IMR-90 (cell line): Measurements from ENCODE around the gene ABHD2. TPM values are rescaled to one million over a fixed set of nuclear protein-coding genes. Genes with fewer than 3 reads are reported as not detected.

Experiments used
- ATAC-seq: fragments of 200-7000 bp; cut with Tn5 transposase; 2 replicates; pipeline ENCODE4 v1.9.1; 2020; ENCODE audit warnings: low read depth, mild to moderate bottlenecking, moderate library complexity
- BruUV-seq: library from RNA; stranded (reverse); fragments of 400-500 nt; replicated peaks from 2 replicates; lab custom pipeline; 2021; lab: Mats Ljungman, UMichigan
- CTCF ChIA-PET: fragments of 300-600 bp; formaldehyde crosslinking; extraction: SDS; loops from one replicate; lab custom pipeline; 2021; ENCODE audit warnings: antibody characterized with exemption; lab: Yijun Ruan, JAX
- POLR2A ChIA-PET: fragments of 300-600 bp; sonication (Branson Sonifier 250); formaldehyde crosslinking; loops from one replicate; lab custom pipeline; 2022; ENCODE audit warnings: antibody characterized with exemption; ENCODE audit not compliant: unreplicated experiment; lab: Charles Lee
- DNase-seq: peaks from one replicate; pipeline ENCODE4 v3.0.0; 2013
- H2AFZ ChIP-seq: replicated peaks from 2 replicates; pipeline ENCODE3; 2013; ENCODE audit warnings: low read length, mild to moderate bottlenecking; ENCODE audit not compliant: poor library complexity
- H2AK5ac ChIP-seq: 2 replicates; pipeline ENCODE4 v1.6.1; 2013; ENCODE audit warnings: low read depth, low read length, inconsistent platforms
- H2AK9ac ChIP-seq: replicated peaks from 2 replicates; pipeline ENCODE3; 2013; ENCODE audit warnings: mild to moderate bottlenecking, low read depth, low read length, moderate library complexity; ENCODE audit not compliant: poor library complexity
- H2BK120ac ChIP-seq: 2 replicates; pipeline ENCODE4 v1.6.1; 2013; ENCODE audit warnings: low read depth, low read length, inconsistent platforms
- H2BK15ac ChIP-seq: 3 replicates; pipeline ENCODE4 v1.6.1; 2013; ENCODE audit warnings: low read depth, low read length, inconsistent platforms
- H2BK20ac ChIP-seq: 2 replicates; pipeline ENCODE4 v1.6.1; 2013; ENCODE audit warnings: low read depth, mild to moderate bottlenecking, inconsistent platforms, low read length, moderate library complexity
- H2BK5ac ChIP-seq: 2 replicates; pipeline ENCODE4 v1.6.1; 2013; ENCODE audit warnings: mild to moderate bottlenecking, low read depth, low read length, inconsistent platforms; ENCODE audit not compliant: poor library complexity, severe bottlenecking
- H3K14ac ChIP-seq: replicated peaks from 2 replicates; pipeline ENCODE4 v1.6.1; 2013; ENCODE audit warnings: low read depth, low read length, inconsistent platforms
- H3K18ac ChIP-seq: 2 replicates; pipeline ENCODE4 v1.6.1; 2013; ENCODE audit warnings: low read depth, low read length, control low read depth
- H3K23ac ChIP-seq: 2 replicates; pipeline ENCODE4 v1.6.1; 2013; ENCODE audit warnings: low read depth, low read length, inconsistent platforms
- H3K27ac ChIP-seq: 2 replicates; pipeline ENCODE4 v1.5.1; 2013; ENCODE audit warnings: mild to moderate bottlenecking, control low read depth, low read length; ENCODE audit not compliant: insufficient read depth
- H3K27me3 ChIP-seq: 2 replicates; pipeline ENCODE4 v1.6.1; 2013; ENCODE audit warnings: low read length; ENCODE audit not compliant: control insufficient read depth, insufficient read depth
- H3K36me3 ChIP-seq: 2 replicates; pipeline ENCODE4 v1.6.1; 2013; ENCODE audit warnings: low read length, mixed read lengths; ENCODE audit not compliant: control insufficient read depth, insufficient read depth
- H3K4ac ChIP-seq: 2 replicates; pipeline ENCODE4 v1.6.1; 2013; ENCODE audit warnings: low read depth, low read length, inconsistent platforms
- H3K4me1 ChIP-seq: 2 replicates; pipeline ENCODE4 v1.6.1; 2013; ENCODE audit warnings: low read length, mixed read lengths; ENCODE audit not compliant: control insufficient read depth, insufficient read depth
- H3K4me2 ChIP-seq: 2 replicates; pipeline ENCODE4 v1.6.1; 2013; ENCODE audit warnings: low read depth, mild to moderate bottlenecking, control low read depth, low read length, moderate library complexity
- H3K4me3 ChIP-seq: 2 replicates; pipeline ENCODE4 v1.5.1; 2013; ENCODE audit warnings: low read depth, mild to moderate bottlenecking, control low read depth, low read length, moderate library complexity; ENCODE audit not compliant: insufficient read depth
- H3K56ac ChIP-seq: 2 replicates; pipeline ENCODE4 v1.6.1; 2013; ENCODE audit warnings: low read length, inconsistent platforms; ENCODE audit not compliant: insufficient read depth; ENCODE audit errors: extremely low read depth
- H3K79me1 ChIP-seq, 2 experiments: 2 replicates each; pipeline ENCODE4 v1.6.1; 2013; ENCODE audit warnings: low read length in 2 of 2, inconsistent platforms in 1 of 2, low read depth in 1 of 2
- H3K9ac ChIP-seq: 2 replicates; pipeline ENCODE4 v1.6.1; 2013; ENCODE audit warnings: low read depth, low read length, control low read depth
- H3K9me1 ChIP-seq: 2 replicates; pipeline ENCODE4 v1.6.1; 2013; ENCODE audit warnings: low read length, inconsistent platforms; ENCODE audit not compliant: insufficient read depth
- H3K9me3 ChIP-seq: 2 replicates; pipeline ENCODE4 v1.6.1; 2013; ENCODE audit warnings: low read length; ENCODE audit not compliant: control insufficient read depth, insufficient read depth
- H4K20me1 ChIP-seq: 2 replicates; pipeline ENCODE4 v1.6.1; 2013; ENCODE audit warnings: low read length, inconsistent platforms; ENCODE audit not compliant: insufficient read depth
- H4K5ac ChIP-seq: 2 replicates; pipeline ENCODE4 v1.6.1; 2013; ENCODE audit warnings: mild to moderate bottlenecking, low read depth, low read length, control low read depth
- H4K8ac ChIP-seq, 2 experiments: 2 replicates each; pipeline ENCODE4 v1.6.1; 2013; ENCODE audit warnings: low read depth in 2 of 2, low read length in 2 of 2, control low read depth in 1 of 2, inconsistent platforms in 1 of 2
- H4K91ac ChIP-seq: 2 replicates; pipeline ENCODE4 v1.6.1; 2013; ENCODE audit warnings: low read depth, low read length, inconsistent platforms; ENCODE audit not compliant: insufficient read depth
- BHLHE40 ChIP-seq: fragments of 150-350 bp; IDR thresholded peaks from 2 replicates; pipeline ENCODE4 v1.6.1; 2016; ENCODE audit warnings: mild to moderate bottlenecking, low read depth, low read length
- CEBPB ChIP-seq: IDR thresholded peaks from 2 replicates; pipeline ENCODE4 v1.6.1; 2012; ENCODE audit warnings: low read depth, low read length, improper control_type of control experiment
- CHD1 ChIP-seq: IDR thresholded peaks from 2 replicates; pipeline ENCODE4 v1.6.1; 2012; ENCODE audit warnings: low read depth, low read length, improper control_type of control experiment
- CTCF ChIP-seq: conservative IDR thresholded peaks from 2 replicates; pipeline ENCODE4 v1.5.1; 2012; ENCODE audit warnings: mild to moderate bottlenecking, low read depth, low read length, improper control_type of control experiment
- ELK1 ChIP-seq: fragments of 150-350 bp; IDR thresholded peaks from 2 replicates; pipeline ENCODE4 v1.6.1; 2016; ENCODE audit warnings: low read depth, mild to moderate bottlenecking, low read length, moderate library complexity, borderline replicate concordance
- FOS ChIP-seq: fragments of 150-350 bp; IDR thresholded peaks from 2 replicates; pipeline ENCODE4 v1.6.1; 2016; ENCODE audit warnings: low read depth, low read length
- MAFK ChIP-seq: IDR thresholded peaks from 2 replicates; pipeline ENCODE4 v1.6.1; 2012; ENCODE audit warnings: low read depth, low read length, improper control_type of control experiment
- MAZ ChIP-seq: IDR thresholded peaks from 2 replicates; pipeline ENCODE4 v1.6.1; 2012; ENCODE audit warnings: low read depth, mild to moderate bottlenecking, low read length, improper control_type of control experiment, moderate library complexity, borderline replicate concordance
- MXI1 ChIP-seq: IDR thresholded peaks from 2 replicates; pipeline ENCODE4 v1.6.1; 2012; ENCODE audit warnings: low read depth, mild to moderate bottlenecking, low read length, moderate library complexity, borderline replicate concordance
- NFE2L2 ChIP-seq: fragments of 150-350 bp; IDR thresholded peaks from 2 replicates; pipeline ENCODE4 v1.6.1; 2016; ENCODE audit warnings: low read depth, mild to moderate bottlenecking, low read length
- RAD21 ChIP-seq: IDR thresholded peaks from 2 replicates; pipeline ENCODE4 v1.6.1; 2012; ENCODE audit warnings: low read length, improper control_type of control experiment
- RCOR1 ChIP-seq: IDR thresholded peaks from 2 replicates; pipeline ENCODE4 v1.6.1; 2012; ENCODE audit warnings: mild to moderate bottlenecking, low read length, improper control_type of control experiment; ENCODE audit not compliant: insufficient replicate concordance
- RFX5 ChIP-seq: IDR thresholded peaks from 2 replicates; pipeline ENCODE4 v1.8.0; 2012; ENCODE audit warnings: low read depth, mild to moderate bottlenecking, low read length, moderate library complexity
- SMC3 ChIP-seq: fragments of 150-350 bp; IDR thresholded peaks from 2 replicates; pipeline ENCODE4 v1.6.1; 2016; ENCODE audit warnings: low read depth, mild to moderate bottlenecking, antibody characterized with exemption, low read length, moderate library complexity
- WGBS, 2 experiments: methylation state at CpG; one replicate each; pipeline versions ENCODE4 v1.1.5 to v1.1.7; 2013; ENCODE audit warnings: missing lambda C conversion rate in 2 of 2; ENCODE audit not compliant: insufficient read length in 1 of 2; ENCODE audit errors: extremely low coverage in 2 of 2; 5-methylcytosine and 5-hydroxymethylcytosine counted together
- dilution Hi-C: fragments of 300-500 bp; cut with HindIII; formaldehyde crosslinking; loops from one replicate; pipeline ENCODE4 v1.14.3; 2018; ENCODE audit warnings: low sequenced_read_pairs; ENCODE audit not compliant: unreplicated experiment
- in situ Hi-C: fragments of 300-500 bp; cut with MboI; formaldehyde crosslinking; loops from 3 replicates; pipeline ENCODE4 v1.14.3; 2019; ENCODE audit warnings: low sequenced_read_pairs, inconsistent platforms, mixed read lengths
- intact Hi-C: fragments of 100-400 bp; cut with micrococcal nuclease; formaldehyde crosslinking; loops from 2 replicates; pipeline ENCODE4 v1.10.0; 2022
- polyA plus RNA-seq, 3 experiments: library from polyadenylated mRNA; depleted of rRNA; stranded (reverse); fragments of >200 nt; gene quantifications; 2 replicates each; pipeline ENCODE4 v1.2.3, GENCODE V29; 2012; ENCODE audit warnings: low replicate concordance in 1 of 3
- total RNA-seq: library from RNA; depleted of rRNA; stranded (reverse); fragments of >200 nt; gene quantifications from 2 replicates; pipeline ENCODE4 v1.2.3, GENCODE V29; 2012
- TF ChIP-seq, protein P1 (sequence below): fragments of 150-350 bp; IDR thresholded peaks from 2 replicates; pipeline ENCODE4 v1.6.1; 2017; ENCODE audit warnings: mild to moderate bottlenecking, antibody characterized with exemption, low read length, low read depth

The ABHD2 gene
- total and polyA plus RNA-seq, 2 of the 4 experiments (the other 2 are of a cell fraction) = 31.2 to 62.9 TPM

GRCh38 chr15:89058876-89059405 lies 29.3 kb upstream of the ABHD2 start:
- no peaks in the 10 kb centered on the region for H3K79me1 ChIP-seq
- no peak overlapping the region for H3K27ac ChIP-seq
- no peak overlapping the region for H4K8ac ChIP-seq
- no CpG with 5 or more reads among the region's 5 CpGs for whole genome bisulfite sequencing, 2 experiments
- peak overlapping the region; percentile 55; the same call in 1 of the 2 replicates for H2BK20ac ChIP-seq
- no TSS peak for BruUV-seq
- no peaks in the 10 kb centered on the region; the same call in 1 of the 2 replicates for H3K4me1 ChIP-seq
- H2AFZ ChIP-seq = no peak overlapping the region
- no peaks in the 10 kb centered on the region for H3K36me3 ChIP-seq
- H3K9me3 ChIP-seq = no peaks in the 10 kb centered on the region
- peak overlapping the region; percentile 73; the same call in 1 of the 2 replicates for H2BK120ac ChIP-seq
- TF ChIP-seq MAZ = no peak
- TF ChIP-seq MAFK = no peak
- TF ChIP-seq, protein P1, sequence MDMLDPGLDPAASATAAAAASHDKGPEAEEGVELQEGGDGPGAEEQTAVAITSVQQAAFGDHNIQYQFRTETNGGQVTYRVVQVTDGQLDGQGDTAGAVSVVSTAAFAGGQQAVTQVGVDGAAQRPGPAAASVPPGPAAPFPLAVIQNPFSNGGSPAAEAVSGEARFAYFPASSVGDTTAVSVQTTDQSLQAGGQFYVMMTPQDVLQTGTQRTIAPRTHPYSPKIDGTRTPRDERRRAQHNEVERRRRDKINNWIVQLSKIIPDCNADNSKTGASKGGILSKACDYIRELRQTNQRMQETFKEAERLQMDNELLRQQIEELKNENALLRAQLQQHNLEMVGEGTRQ = no peak
- no peak for TF ChIP-seq MXI1
- no peak for TF ChIP-seq FOS
- TF ChIP-seq ELK1 = no peak
- TF ChIP-seq RCOR1 = no peak
- TF ChIP-seq RFX5 = no peak
- no peak for TF ChIP-seq RAD21
- no peak for TF ChIP-seq SMC3
- TF ChIP-seq BHLHE40 = no peak
- TF ChIP-seq NFE2L2 = no peak
- no peak for TF ChIP-seq CHD1
- no peak for TF ChIP-seq CTCF
- no peak for TF ChIP-seq CEBPB
- H3K4ac ChIP-seq = peak overlapping the region; percentile 63; the same call in 1 of the 2 replicates
- H3K27me3 ChIP-seq = no peaks in the 10 kb centered on the region
- no peak overlapping the region for H3K18ac ChIP-seq
- H2AK9ac ChIP-seq = no peak overlapping the region
- POLR2A ChIA-PET = no interaction called here
- H3K9me1 ChIP-seq = no peaks in the 10 kb centered on the region
- H2BK15ac ChIP-seq = 0 out of 3 replicates have a peak overlapping the region, but pooled peaks have one; percentile 83
- ATAC-seq = no peak
- intact Hi-C loops = loop anchor here (5.0 to 10.0 kb wide), 2 partner anchors 246 to 402 kb away; no protein-coding TSS in a partner anchor
- no peak for DNase-seq
- H3K4me2 ChIP-seq = no peak overlapping the region
- H4K5ac ChIP-seq = no peak overlapping the region
- dilution Hi-C loops = no loop called here
- H3K4me3 ChIP-seq = no peak overlapping the region
- no peak overlapping the region for H4K91ac ChIP-seq
- in situ Hi-C loops = loop anchor here (5.0 kb wide), 1 partner anchor 118 kb away; no protein-coding TSS in a partner anchor
- H2AK5ac ChIP-seq = no peak overlapping the region
- no peak overlapping the region for H2BK5ac ChIP-seq
- H3K23ac ChIP-seq = no peak overlapping the region
- H3K14ac ChIP-seq = no peak overlapping the region
- H3K9ac ChIP-seq = no peak overlapping the region
- no peaks in the 10 kb centered on the region for H4K20me1 ChIP-seq
- no peak overlapping the region for H3K56ac ChIP-seq
- CTCF ChIA-PET = interaction anchor here (0.6 to 2.3 kb wide), 3 partner anchors 73 to 140 kb away, joined by 3 to 12 read pairs (median 5); no protein-coding TSS in a partner anchor
